ENCODE measurements around the gene MCRIP2. TPM values are rescaled to one million over a fixed set of nuclear protein-coding genes. Genes with fewer than 3 reads are reported as not detected.

Gene MCRIP2
- total and polyA plus RNA-seq, 10 donors, result 23.6 to 106 (median 41.8) TPM

DNA sequence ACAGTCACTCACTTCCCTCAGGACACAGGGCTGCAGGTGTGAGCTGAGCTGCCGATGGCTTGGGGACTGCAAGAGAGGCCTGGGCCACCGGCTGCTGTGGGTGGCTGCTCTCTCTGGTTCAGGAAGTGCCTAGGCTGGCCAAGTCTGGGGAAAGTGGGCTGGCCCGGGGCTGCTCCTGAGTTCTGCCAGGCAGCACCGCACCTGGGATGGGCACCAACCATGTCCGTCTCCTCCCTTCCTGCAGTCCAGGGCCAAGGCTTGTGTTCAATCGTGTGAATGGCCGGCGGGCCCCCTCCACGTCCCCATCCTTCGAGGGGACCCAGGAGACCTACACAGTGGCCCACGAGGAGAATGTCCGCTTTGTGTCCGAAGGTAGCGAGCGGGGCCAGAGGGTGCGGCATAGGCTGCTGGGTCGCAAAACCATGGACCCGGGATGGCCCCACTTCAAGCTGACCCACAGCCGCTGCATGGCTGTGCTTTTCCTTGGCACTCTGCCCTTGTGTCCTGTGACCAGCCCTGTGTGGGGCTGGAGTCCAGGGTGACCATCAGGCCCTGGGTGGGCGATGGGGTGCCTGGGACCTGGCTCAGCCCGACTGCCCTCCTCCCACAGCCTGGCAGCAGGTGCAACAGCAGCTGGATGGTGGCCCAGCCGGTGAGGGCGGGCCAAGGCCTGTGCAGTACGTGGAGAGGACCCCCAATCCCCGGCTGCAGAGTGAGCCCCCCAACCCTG, 5.7 kb downstream of the MCRIP2 start:
- intact Hi-C loops (cut with DNase I; ENCODE audit: low total_unique reads), result no loop called here
- 72 to 84% (median 81%) methylated on average over 16 to 25 of the region's 25 CpGs for WGBS, 5 donors
- TF ChIP-seq POLR2A (IDR thresholded peaks at IDR 0.05), result no peak
- peak in 1 of 3 donors; percentile 28 for TF ChIP-seq POLR2AphosphoS5 (IDR thresholded peaks at IDR 0.05)
- Histone ChIP-seq H3K36me3 (peaks cover 0 to 8% (median 0%) of the 10 kb centered on the region in 6 donors), H3K27ac (peak overlapping the region in 4 of 8 donors; percentile 44 to 96 (median 91)), H3K27me3 (replicated peaks in 1 of 7) (no peaks in the 10 kb centered on the region), H3K4me1 (peaks cover 22 to 79% (median 61%) of the 10 kb centered on the region in 6 donors), H3K4me3 (peak overlapping the region in 1 of 8 donors; percentile 94), H3K9me3 (no peaks in the 10 kb centered on the region)
- no peak for DNase-seq

DNA sequence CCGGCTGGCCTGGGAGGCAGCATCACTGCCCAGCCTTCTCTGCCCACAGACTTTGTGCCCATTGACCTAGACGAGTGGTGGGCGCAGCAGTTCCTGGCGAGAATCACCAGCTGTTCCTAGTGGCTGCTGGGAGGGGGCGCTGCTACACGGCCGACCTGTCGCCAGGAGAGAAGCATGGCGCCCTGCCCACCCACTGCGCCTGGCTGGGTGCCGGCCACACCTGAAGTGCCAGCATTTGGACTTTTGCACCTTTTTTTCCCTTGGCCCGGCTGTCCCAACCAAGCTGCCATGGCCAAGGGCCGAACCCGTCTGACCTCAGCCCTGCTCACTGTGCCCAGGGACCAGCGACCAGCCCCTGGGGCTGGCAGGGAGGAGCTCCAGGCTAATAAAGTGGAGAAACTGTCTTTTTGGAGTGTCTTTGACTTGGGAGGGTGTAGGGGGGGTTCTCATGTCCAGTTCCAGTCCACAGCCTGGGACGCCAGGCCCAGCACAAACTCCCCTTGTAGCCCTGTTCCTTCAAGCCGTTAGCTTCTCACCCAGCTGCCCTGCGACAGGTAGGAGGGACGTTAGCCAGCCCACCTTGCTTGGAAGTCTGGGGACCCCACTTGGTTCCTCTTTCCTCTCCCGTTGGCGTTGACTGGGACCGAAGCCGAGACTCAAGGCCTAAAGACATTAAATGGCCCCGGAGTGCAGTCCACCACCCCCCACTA, 6.6 kb downstream of the MCRIP2 start:
- no peaks in the 10 kb centered on the region for H3K9me3 ChIP-seq
- TF ChIP-seq, protein P1, sequence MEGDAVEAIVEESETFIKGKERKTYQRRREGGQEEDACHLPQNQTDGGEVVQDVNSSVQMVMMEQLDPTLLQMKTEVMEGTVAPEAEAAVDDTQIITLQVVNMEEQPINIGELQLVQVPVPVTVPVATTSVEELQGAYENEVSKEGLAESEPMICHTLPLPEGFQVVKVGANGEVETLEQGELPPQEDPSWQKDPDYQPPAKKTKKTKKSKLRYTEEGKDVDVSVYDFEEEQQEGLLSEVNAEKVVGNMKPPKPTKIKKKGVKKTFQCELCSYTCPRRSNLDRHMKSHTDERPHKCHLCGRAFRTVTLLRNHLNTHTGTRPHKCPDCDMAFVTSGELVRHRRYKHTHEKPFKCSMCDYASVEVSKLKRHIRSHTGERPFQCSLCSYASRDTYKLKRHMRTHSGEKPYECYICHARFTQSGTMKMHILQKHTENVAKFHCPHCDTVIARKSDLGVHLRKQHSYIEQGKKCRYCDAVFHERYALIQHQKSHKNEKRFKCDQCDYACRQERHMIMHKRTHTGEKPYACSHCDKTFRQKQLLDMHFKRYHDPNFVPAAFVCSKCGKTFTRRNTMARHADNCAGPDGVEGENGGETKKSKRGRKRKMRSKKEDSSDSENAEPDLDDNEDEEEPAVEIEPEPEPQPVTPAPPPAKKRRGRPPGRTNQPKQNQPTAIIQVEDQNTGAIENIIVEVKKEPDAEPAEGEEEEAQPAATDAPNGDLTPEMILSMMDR (IDR thresholded peaks at IDR 0.05 in 8 of 11, conservative IDR thresholded peaks at IDR 0.05 in 3 of 11), result peak in 5 of 11 experiments; percentile 23 to 52 (median 41)
- TF ChIP-seq POLR2A (IDR thresholded peaks at IDR 0.05), result no peak
- TF ChIP-seq POLR2AphosphoS5 (IDR thresholded peaks at IDR 0.05), result no peak
- 17 to 39% (median 34%) methylated on average over 12 to 24 of the region's 24 CpGs for WGBS, 5 donors
- peaks cover 13 to 70% (median 52%) of the 10 kb centered on the region in 6 donors for H3K4me1 ChIP-seq
- no peaks in the 10 kb centered on the region for H3K27me3 ChIP-seq (replicated peaks in 1 of 7)
- H3K4me3 ChIP-seq, result peak overlapping the region; percentile 52 to 94 (median 84)
- H3K36me3 ChIP-seq, result peaks cover 0 to 13% (median 0%) of the 10 kb centered on the region in 6 donors
- H3K27ac ChIP-seq, result peak overlapping the region; percentile 36 to 96 (median 88)
- no peak for DNase-seq
- intact Hi-C loops (cut with DNase I; ENCODE audit: low total_unique reads), result no loop called here

DNA sequence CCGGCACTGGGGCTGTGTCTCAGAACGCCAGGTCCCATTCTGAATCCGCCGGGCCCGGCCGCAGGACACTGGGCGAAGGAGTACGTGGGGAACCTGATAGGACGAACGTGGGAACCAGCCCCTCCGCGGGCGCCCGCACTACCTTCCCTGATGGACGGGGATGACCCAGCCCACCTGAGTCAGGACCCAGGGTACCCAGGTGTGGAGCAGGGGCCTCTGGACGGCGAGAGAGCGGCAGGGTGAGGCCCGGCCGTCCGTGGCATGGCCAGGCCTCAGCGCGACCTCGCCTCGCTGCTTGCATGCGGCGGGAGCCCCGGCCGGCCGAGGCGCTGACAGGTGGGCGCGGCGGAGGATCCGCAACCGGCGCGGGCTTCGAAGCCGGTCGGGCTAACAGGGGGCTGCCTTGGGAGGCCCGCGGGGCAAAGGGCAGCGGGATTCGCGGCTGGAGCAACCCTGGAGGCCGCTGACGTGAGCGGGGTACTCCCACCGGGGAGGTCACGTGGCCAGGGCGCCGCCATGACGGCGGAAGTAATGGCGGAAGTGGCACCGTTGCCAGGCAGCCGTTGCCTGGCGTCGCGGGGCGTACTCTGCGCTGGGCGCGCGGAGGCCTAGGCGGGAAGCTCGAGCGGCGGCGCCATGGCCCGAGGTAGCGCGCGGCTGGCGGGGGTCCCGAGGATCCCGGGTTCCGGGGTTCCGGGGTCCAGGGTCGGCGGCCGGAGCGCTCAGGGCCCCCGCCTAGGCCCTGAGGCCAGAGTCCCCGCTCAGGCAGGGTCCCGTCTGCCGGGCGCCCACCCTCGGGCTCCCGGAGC, 7.4 kb downstream of the MCRIP2 start, which contains the start of gene WDR90:
WDR90 (plus strand) TSS at position 585 of the 809 bp plus-strand sequence; CDS start at position 637, 52 bp downstream.
- Histone ChIP-seq H3K9me3 (no peaks in the 10 kb centered on the region), H3K27ac (peak within 1 kb of the TSS; percentile 36 to 96 (median 88)), H3K36me3 (peaks cover 0 to 21% (median 0%) of the 10 kb centered on the region in 6 donors), H3K27me3 (replicated peaks in 1 of 7) (no peaks in the 10 kb centered on the region), H3K4me3 (peak within 1 kb of the TSS; percentile 52 to 94 (median 84)), H3K4me1 (peaks cover 13 to 63% (median 47%) of the 10 kb centered on the region in 6 donors)
- intact Hi-C loops (cut with DNase I; ENCODE audit: low total_unique reads), result no loop called here
- 0 to 2% (median 1%) methylated on average over 18 to 91 of the region's 91 CpGs for WGBS, 5 donors
- peak in 1 of 3 donors; percentile 51 for TF ChIP-seq POLR2A (IDR thresholded peaks at IDR 0.05)
- TF ChIP-seq POLR2AphosphoS5 (IDR thresholded peaks at IDR 0.05), result peak; percentile 88 to 92 (median 90)
- TF ChIP-seq, protein P1 (IDR thresholded peaks at IDR 0.05 in 8 of 11, conservative IDR thresholded peaks at IDR 0.05 in 3 of 11), result peak in 1 of 11 experiments; percentile 32
- peak; percentile 99 for DNase-seq

DNA sequence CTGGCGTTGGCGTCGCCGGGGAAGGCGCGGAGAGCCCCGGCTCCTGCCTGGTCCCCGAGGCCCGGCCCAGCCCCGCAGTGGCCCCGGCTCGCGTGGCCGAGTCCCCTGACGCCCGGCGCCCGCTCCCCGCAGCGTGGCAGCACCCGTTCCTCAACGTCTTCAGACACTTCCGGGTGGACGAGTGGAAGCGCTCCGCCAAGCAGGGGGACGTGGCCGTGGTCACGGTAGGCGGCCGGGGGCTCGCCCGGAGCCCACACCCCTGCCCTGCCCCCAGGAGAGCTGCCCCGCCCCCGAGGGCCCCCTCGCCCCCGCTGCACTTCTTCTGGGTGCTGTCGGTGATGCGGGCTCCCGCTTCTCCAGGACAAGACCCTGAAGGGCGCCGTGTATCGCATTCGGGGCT, 8.0 kb downstream of the MCRIP2 start:
- TF ChIP-seq POLR2AphosphoS5 (IDR thresholded peaks at IDR 0.05) (no peak), POLR2A (IDR thresholded peaks at IDR 0.05) (no peak)
- H3K27me3 ChIP-seq (replicated peaks in 1 of 7), result no peaks in the 10 kb centered on the region
- intact Hi-C loops (cut with DNase I; ENCODE audit: low total_unique reads), result no loop called here
- peak overlapping the region; percentile 52 to 94 (median 84) for H3K4me3 ChIP-seq
- H3K9me3 ChIP-seq, result no peaks in the 10 kb centered on the region
- H3K27ac ChIP-seq, result peak overlapping the region in 6 of 8 donors; percentile 80 to 96 (median 90)
- H3K4me1 ChIP-seq, result peaks cover 13 to 56% (median 47%) of the 10 kb centered on the region in 6 donors
- peak; percentile 88 for DNase-seq
- whole genome bisulfite sequencing, 5 donors, result 2 to 6% (median 3%) methylated on average over 23 to 44 of the region's 44 CpGs
- peaks cover 0 to 21% (median 0%) of the 10 kb centered on the region in 6 donors for H3K36me3 ChIP-seq

Data from spleen (tissue), 11 donors.